GM12878 (cell line): ENCODE results near the gene MT1E. TPM values are rescaled to one million over a fixed set of nuclear protein-coding genes. Genes with fewer than 3 reads are reported as not detected.

ENCODE experiments used
- ATAC-seq: fragments of 200-7000 bp; cut with Tn5 transposase; 3 replicates; pipeline ENCODE4 v1.9.1; 2020; ENCODE audit warnings: mild to moderate bottlenecking, moderate library complexity
- BruUV-seq: library from RNA; stranded (reverse); fragments of 400-500 nt; replicated peaks from 2 replicates; lab custom pipeline; 2021; lab: Mats Ljungman, UMichigan
- CTCF ChIA-PET: fragments of 300-600 bp; sonication (Branson Sonifier 250); formaldehyde crosslinking; extraction: SDS; loops from one replicate; lab custom pipeline; 2021; ENCODE audit warnings: inconsistent platforms; lab: Yijun Ruan, JAX
- POLR2A ChIA-PET: fragments of 350-600 bp; formaldehyde crosslinking; extraction: SDS; loops from one replicate; lab custom pipeline; 2021; ENCODE audit warnings: inconsistent platforms; lab: Charles Lee
- RAD21 ChIA-PET: fragments of 300-600 bp; sonication (Branson Sonifier 250); formaldehyde crosslinking; loops from one replicate; lab custom pipeline; 2023; ENCODE audit warnings: antibody characterized with exemption; ENCODE audit not compliant: unreplicated experiment; lab: Charles Lee
- SMC1A ChIA-PET: fragments of 300-600 bp; sonication (Branson Sonifier 250); formaldehyde crosslinking; loops from one replicate; lab custom pipeline; 2023; ENCODE audit not compliant: unreplicated experiment, uncharacterized antibody; lab: Charles Lee
- DNase-seq: peaks from one replicate; pipeline ENCODE4 v3.0.0-alpha.2; 2011; ENCODE audit warnings: low read depth, low spot score
- FAIRE-seq: peaks from 3 replicates; lab custom pipeline; 2011; peaks lifted over from hg19 to GRCh38; lab: Jason Lieb, UNC
- H2AFZ ChIP-seq: 2 replicates; pipeline ENCODE4 v1.6.0; 2011; ENCODE audit warnings: low read depth, low read length, control low read depth; ENCODE audit not compliant: control insufficient read depth
- H3K27ac ChIP-seq: 2 replicates; pipeline ENCODE4 v1.5.1; 2011; ENCODE audit warnings: control low read depth; ENCODE audit not compliant: control insufficient read depth, insufficient read depth
- H3K27me3 ChIP-seq, 2 experiments: replicated peaks in 1 of 2; 2 replicates each; pipeline versions ENCODE4 v1.6.0 to v1.6.1; 2011; ENCODE audit warnings: low read length in 1 of 2; ENCODE audit not compliant: control insufficient read depth in 2 of 2, insufficient read depth in 2 of 2
- H3K36me3 ChIP-seq, 2 experiments: 2 replicates each; pipeline ENCODE4 v1.5.1; 2011; ENCODE audit warnings: low read length in 1 of 2; ENCODE audit not compliant: control insufficient read depth in 2 of 2, insufficient read depth in 2 of 2
- H3K4me1 ChIP-seq: 2 replicates; pipeline ENCODE4 v1.6.1; 2011; ENCODE audit warnings: mild to moderate bottlenecking, low read length, moderate library complexity, mixed read lengths; ENCODE audit not compliant: control insufficient read depth, insufficient read depth
- H3K4me2 ChIP-seq: 2 replicates; pipeline ENCODE4 v1.6.0; 2011; ENCODE audit warnings: control low read depth; ENCODE audit not compliant: control insufficient read depth, insufficient read depth
- H3K4me3 ChIP-seq: fragments of 200-600 bp; sonication (generic); 2 replicates; pipeline ENCODE4 v1.5.1; 2016
- H3K79me2 ChIP-seq: 2 replicates; pipeline ENCODE4 v1.6.0; 2011; ENCODE audit warnings: low read length; ENCODE audit not compliant: control insufficient read depth, insufficient read depth
- H3K9ac ChIP-seq: 2 replicates; pipeline ENCODE4 v1.8.0; 2011; ENCODE audit warnings: low read length, control low read depth, mixed read lengths; ENCODE audit not compliant: control insufficient read depth, insufficient read depth
- H3K9me3 ChIP-seq: replicated peaks from 3 replicates; pipeline ENCODE4 v1.5.1; 2011; ENCODE audit warnings: mild to moderate bottlenecking, low read length; ENCODE audit not compliant: control insufficient read depth, insufficient read depth
- H4K20me1 ChIP-seq: 2 replicates; pipeline ENCODE4 v1.6.0; 2011; ENCODE audit not compliant: control insufficient read depth, insufficient read depth
- CBX5 ChIP-seq: sonication (generic); IDR thresholded peaks from 2 replicates; pipeline ENCODE4 v1.6.1; 2016; ENCODE audit warnings: low read depth, moderate library complexity, mild to moderate bottlenecking, inconsistent platforms
- MTA3 ChIP-seq: IDR thresholded peaks from 2 replicates; pipeline ENCODE4 v1.6.1; 2012; ENCODE audit warnings: low read length, inconsistent platforms, borderline replicate concordance
- SUZ12 ChIP-seq: fragments of 200-600 bp; sonication (generic); IDR thresholded peaks from one replicate; pipeline ENCODE4 v1.6.1; 2018; ENCODE audit warnings: antibody characterized with exemption, mild to moderate bottlenecking; ENCODE audit not compliant: unreplicated experiment
- ZNF687 ChIP-seq: fragments of 450-650 bp; IDR thresholded peaks from 2 replicates; pipeline ENCODE4 v1.6.1; 2017; ENCODE audit warnings: mild to moderate bottlenecking, moderate library complexity
- WGBS: methylation state at CpG from one replicate; pipeline ENCODE4 v1.1.6; 2016; ENCODE audit warnings: low lambda C conversion rate; ENCODE audit not compliant: insufficient replicate concordance, insufficient coverage; ENCODE audit errors: missing lambda C conversion rate; 5-methylcytosine and 5-hydroxymethylcytosine counted together
- in situ Hi-C: fragments of 300-500 bp; cut with MboI; formaldehyde crosslinking; loops from 9 replicates; pipeline ENCODE4 v1.14.3; 2018; ENCODE audit warnings: mixed read lengths
- intact Hi-C: fragments of 100-400 bp; cut with micrococcal nuclease; formaldehyde crosslinking; loops from one replicate; pipeline ENCODE4 v1.14.2; 2022; ENCODE audit not compliant: unreplicated experiment
- polyA plus RNA-seq, 11 experiments: library from polyadenylated mRNA; depleted of rRNA in 4 of 11; unstranded in 6 of 11; stranded (reverse) in 5 of 11; fragments of >200 nt; fragmentation: Nextera tagmentation in 4 of 11; fragmentation: Illumina TruSeq in 1 of 11; extraction: Ambion mirVana in 4 of 11; extraction: Trizol in 1 of 11; gene quantifications; 1 replicate in 1 of 11; 2 replicates in 10 of 11; pipeline versions ENCODE4 v1.2.1 to v1.2.3, GENCODE V29; 2011 to 2016; ENCODE audit warnings: inconsistent platforms in 2 of 11, missing spikeins in 2 of 11, low read depth in 1 of 11
- total RNA-seq, 4 experiments: library from RNA; depleted of rRNA in 3 of 4; stranded (reverse); fragments of >200 nt in 3 of 4; fragmentation: Illumina TruSeq in 1 of 4; extraction: Trizol in 1 of 4; gene quantifications; 2 replicates each; pipeline versions ENCODE4 v1.2.1 to v1.2.3, GENCODE V29; 2013 to 2021

Gene MT1E
- total and polyA plus RNA-seq, 10 of the 15 experiments (the other 5 are each of a cell fraction or from before 2014, with no cell fraction given), result 5.8 to 22.3 (median 16.5) TPM

GRCh38 chr16:56631832-56632155 lies 6.2 kb downstream of the MT1E start (continued):
- TF ChIP-seq CBX5, result no peak
- TF ChIP-seq ZNF687, result no peak

GRCh38 chr16:56632156-56632847 lies 6.7 kb downstream of the MT1E start, which contains the start of gene MT1M:
Gene MT1M (plus strand): TSS chr16:56632659. CDS start chr16:56632732, 73 bp downstream.
- TF ChIP-seq MTA3 (no peak), SUZ12 (peak; percentile 33)
- TF ChIP-seq, all 136 proteins: peak for 1
- Histone ChIP-seq H3K27me3 (peaks cover 14 to 24% of the 10 kb centered on the region in 2 experiments), H3K9me3 (no peaks in the 10 kb centered on the region), H3K79me2 (no peaks in the 10 kb centered on the region), H3K4me3 (no peak within 1 kb of the TSS), H3K9ac (no peak within 1 kb of the TSS), H3K4me1 (peaks cover 15% of the 10 kb centered on the region), H2AFZ (no peak within 1 kb of the TSS), H3K36me3 (no peaks in the 10 kb centered on the region), H4K20me1 (no peaks in the 10 kb centered on the region), H3K27ac (no peak within 1 kb of the TSS), H3K4me2 (peak within 1 kb of the TSS; percentile 47; the same call in 1 of the 2 replicates)
- in situ Hi-C loops (no loop called here), intact Hi-C loops (no loop called here)
- SMC1A ChIA-PET, result interaction anchor here (2.4 kb wide), 1 partner anchor 21 kb away, joined by 27 read pairs; no protein-coding TSS in a partner anchor
- RAD21 ChIA-PET, result interaction anchor here (2.9 kb wide), 1 partner anchor 69 kb away, joined by 11 read pairs; no protein-coding TSS in a partner anchor
- ATAC-seq (peak; percentile 23), DNase-seq (no peak), FAIRE-seq (no peak)
- CTCF ChIA-PET, result no interaction called here
- POLR2A ChIA-PET, result no interaction called here
- BruUV-seq, result no TSS peak
- WGBS, result 30% methylated on average over 46 of the region's 61 CpGs
